HG03103 (cell line): ENCODE results near the gene MTHFD2L.
A peak's percentile ranks its signal among the peaks of the same experiment; 100 is the strongest.
"Not testable (repeated sequence)": the region's sequence is repeated elsewhere in the genome, so short reads cannot be mapped to it uniquely, and the experiment has no call there.

ENCODE experiments used
- ATAC-seq: cut with Tn5 transposase; IDR thresholded peaks from one replicate; pipeline ENCODE4 v1.9.1; 2021; ENCODE audit warnings: low read depth; ENCODE audit not compliant: unreplicated experiment

Gene MTHFD2L

DNA sequence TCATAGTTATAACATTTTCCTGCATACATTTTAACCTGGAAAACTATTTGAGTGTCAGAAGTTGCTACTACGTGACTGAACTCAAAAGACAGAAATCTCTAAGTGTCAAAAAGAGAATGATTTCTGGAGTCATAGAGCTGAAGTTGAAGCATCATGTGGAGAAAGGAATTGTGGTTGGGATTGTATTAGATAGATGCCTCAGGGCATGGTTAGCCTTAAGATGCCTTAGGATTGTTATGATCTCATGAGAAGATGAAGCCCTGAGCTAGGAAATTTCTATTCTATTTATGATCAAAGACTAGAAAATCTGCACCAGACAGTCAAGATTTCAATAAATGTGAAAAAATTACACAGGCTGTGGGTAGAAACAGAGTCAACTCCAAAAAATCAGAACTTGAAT lies 170.6 kb downstream of the MTHFD2L start:
- no peak for ATAC-seq

GRCh38 chr4:74329307-74329706 lies 171.4 kb downstream of the MTHFD2L start:
- ATAC-seq = no peak

- ATAC-seq = no peak
These were observed 172.4 kb downstream of the MTHFD2L start for GRCh38 chr4:74330295-74330750.

DNA sequence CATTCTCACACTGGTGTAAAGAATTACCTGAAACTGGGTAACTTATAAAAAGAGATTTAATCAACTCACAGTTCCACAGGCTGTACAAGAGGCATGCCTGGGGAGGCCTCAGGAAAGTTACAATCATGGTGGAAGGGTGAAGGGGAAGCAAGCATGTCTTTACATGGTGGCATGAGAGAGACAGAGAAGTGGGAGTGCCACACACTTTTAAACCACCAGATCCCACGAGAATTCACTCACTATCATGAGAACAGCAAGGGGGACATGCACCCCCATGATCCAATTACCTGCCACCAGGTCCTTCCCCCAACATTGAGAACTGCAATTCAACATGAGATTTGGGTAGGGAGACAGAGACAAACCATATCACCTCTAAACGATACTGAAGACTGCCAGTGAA lies 173.3 kb downstream of the MTHFD2L start:
- no peak for ATAC-seq

DNA sequence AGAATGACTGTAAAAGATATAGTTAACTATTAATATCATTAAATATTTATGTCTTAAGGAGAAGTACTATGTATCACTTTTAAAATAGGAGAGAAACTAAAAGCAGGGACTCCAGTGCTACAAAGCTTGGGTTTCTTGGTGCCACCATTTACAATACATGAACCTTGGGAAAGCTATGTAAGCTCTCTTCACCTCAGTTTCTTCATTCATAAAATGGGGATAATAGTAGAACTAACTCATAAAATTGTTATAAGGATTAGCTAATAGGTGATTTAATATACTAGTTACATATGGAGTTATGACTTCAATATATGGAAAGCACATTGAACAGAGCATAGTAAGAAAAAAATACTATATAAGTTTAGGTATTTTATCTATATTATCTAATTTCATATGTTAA lies 174.0 kb downstream of the MTHFD2L start:
- ATAC-seq = no peak

DNA sequence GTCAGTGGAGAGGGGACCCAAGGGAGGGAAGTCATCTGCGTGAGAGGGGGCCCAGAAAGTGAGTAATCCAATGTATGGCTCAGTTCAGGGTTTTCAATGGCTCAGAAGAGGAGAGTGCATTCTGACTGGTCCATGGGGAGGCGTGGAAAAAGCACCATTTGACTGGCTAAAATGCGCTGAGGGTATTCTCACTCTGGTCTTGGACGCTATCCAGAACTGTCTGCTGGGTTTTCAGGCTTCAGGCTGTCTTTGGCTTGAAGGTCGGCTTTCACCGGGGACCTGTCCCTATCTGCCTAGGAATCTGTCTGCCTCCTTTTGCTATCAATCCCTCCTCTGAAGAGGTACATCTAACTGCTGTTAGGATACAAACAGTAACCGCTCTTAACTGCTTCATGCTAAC lies 176.7 kb downstream of the MTHFD2L start:
- ATAC-seq = no peak

- ATAC-seq = peak; percentile 89
These were observed 177.6 kb downstream of the MTHFD2L start for GRCh38 chr4:74335341-74336021.

DNA sequence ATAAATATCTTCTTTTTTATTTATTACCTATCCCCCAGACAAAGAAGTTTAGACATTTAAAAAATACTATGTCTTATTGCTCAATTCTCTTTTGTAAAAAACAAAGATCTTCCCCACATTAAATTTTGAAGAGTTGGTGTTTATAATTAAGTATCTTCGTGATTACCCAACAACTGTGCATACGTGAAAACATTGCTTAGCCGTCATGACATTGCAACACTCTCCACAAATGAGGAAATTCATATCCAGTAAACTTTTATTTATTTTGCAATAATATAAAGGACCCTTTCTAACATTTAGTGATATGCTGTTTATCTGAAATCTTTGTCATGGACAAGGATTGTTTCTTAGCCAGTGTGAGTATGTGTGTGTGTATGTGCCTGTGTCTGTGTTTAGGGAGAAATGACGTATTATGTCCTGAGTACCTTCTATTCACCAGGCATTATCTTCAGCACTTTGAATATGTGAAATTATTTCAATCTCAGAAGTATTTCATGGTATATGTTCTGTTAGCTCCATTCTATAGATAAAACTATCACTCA lies 180.9 kb downstream of the MTHFD2L start:
- ATAC-seq = no peak

GRCh38 chr4:74339501-74339900 lies 181.6 kb downstream of the MTHFD2L start:
- ATAC-seq = no peak

DNA sequence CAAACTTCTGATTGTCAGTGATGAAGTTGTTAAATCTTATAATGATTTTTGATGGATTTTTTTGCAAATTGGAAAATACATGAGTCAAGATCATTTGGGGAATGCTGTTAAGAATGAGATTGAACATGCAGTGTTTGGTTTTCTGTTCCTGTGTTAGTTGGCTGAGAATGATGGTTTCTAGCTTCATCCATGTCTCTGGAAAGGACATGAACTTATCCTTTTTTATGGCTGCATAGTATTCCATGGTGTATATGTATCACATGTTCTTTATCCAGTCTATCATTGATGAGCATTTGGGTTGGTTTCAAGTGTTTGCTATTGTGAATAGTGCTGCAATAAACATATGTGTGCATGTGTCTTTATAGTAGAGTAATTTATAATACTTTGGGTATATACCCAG lies 182.5 kb downstream of the MTHFD2L start:
- ATAC-seq = not testable (repeated sequence)

DNA sequence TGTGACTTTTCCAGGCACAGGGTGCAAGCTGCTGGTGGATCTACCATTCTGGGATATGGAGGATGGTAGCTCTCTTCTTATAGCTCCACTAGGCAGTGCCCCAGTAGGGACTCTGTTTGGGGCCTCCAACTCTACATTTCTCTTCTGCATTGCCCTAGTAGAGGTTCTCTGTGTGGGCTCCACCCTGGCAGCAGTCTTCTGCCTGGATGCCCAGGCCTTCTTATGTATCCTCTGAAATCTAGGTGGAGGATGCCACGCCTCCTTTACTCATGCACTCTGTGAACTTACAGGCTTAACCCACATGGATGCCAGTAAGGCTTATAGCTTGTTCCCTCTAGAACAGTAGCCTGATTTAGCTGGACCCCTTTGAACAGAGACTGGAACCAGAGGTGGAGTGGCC lies 186.1 kb downstream of the MTHFD2L start:
- ATAC-seq = no peak
